SH-SY5Y (cell line): Measurements from ENCODE around the gene CKAP5.

Source experiments
- GATA2 ChIP-seq: IDR thresholded peaks from 2 replicates; pipeline ENCODE4 v1.6.1; 2011; ENCODE audit warnings: mild to moderate bottlenecking, low read depth, low read length
- GATA3 ChIP-seq: IDR thresholded peaks from 2 replicates; pipeline ENCODE4 v1.6.1; 2011; ENCODE audit warnings: low read depth, mild to moderate bottlenecking, low read length, moderate library complexity

DNA sequence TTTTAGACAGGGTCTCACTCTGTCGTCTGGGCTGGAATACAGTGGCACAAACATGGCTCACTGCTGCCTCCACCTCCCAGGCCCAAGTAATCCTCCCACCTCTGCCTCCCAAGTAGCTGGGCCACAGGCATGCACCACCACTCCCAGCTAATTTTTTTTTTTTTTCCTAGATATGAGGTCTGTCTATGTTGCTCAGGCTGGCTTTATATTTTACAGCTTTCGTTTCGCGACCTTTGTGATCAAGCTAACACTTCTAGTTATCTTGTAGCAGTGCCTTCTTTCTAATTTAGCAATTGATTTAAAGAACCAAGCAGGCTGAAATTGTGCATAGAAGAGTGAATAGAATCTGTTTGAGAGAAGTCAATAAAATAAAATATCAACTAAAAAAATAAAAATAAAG, 11.3 kb downstream of the CKAP5 start:
- TF ChIP-seq GATA2, result no peak
- TF ChIP-seq GATA3, result no peak
